Dendritic cell treated with granulocyte-macrophage colony-stimulating factor and Interleukin-4, amounts not matched to agents 40 ng/mL and 50 ng/mL, for 4 days (primary cell): ENCODE results near the gene RNF217.

Experiments
- H3K27ac Mint-ChIP-seq: one replicate; pipeline ENCODE4 v1.8.0; 2022; ENCODE audit warnings: mild to moderate bottlenecking, mixed read lengths
- H3K27me3 Mint-ChIP-seq: one replicate; pipeline ENCODE4 v1.8.0; 2022; ENCODE audit warnings: mild to moderate bottlenecking, mixed read lengths
- H3K36me3 Mint-ChIP-seq: one replicate; pipeline ENCODE4 v1.8.0; 2022; ENCODE audit warnings: low read depth, mixed read lengths
- H3K4me1 Mint-ChIP-seq: one replicate; pipeline ENCODE4 v1.8.0; 2022; ENCODE audit warnings: low read depth, mixed read lengths
- H3K4me3 Mint-ChIP-seq: one replicate; pipeline ENCODE4 v1.8.0; 2022; ENCODE audit warnings: mild to moderate bottlenecking, moderate library complexity, mixed read lengths
- H3K9me3 Mint-ChIP-seq: one replicate; pipeline ENCODE4 v1.8.0; 2022; ENCODE audit warnings: mixed read lengths
- intact Hi-C: fragments of 100-400 bp; cut with micrococcal nuclease; formaldehyde crosslinking; loops from one replicate; pipeline ENCODE4 v1.15.0; 2022

The RNF217 gene

GRCh38 chr6:125004198-125004597 lies 42.0 kb downstream of the RNF217 start:
- no peaks in the 10 kb centered on the region for H3K9me3 Mint-ChIP-seq
- intact Hi-C loops = no loop called here

GRCh38 chr6:125004797-125005595 lies 42.8 kb downstream of the RNF217 start:
- H3K4me3 Mint-ChIP-seq = no peak overlapping the region
- no peak overlapping the region for H3K27ac Mint-ChIP-seq
- no peaks in the 10 kb centered on the region for H3K27me3 Mint-ChIP-seq
- peaks cover 30% of the 10 kb centered on the region for H3K4me1 Mint-ChIP-seq
- intact Hi-C loops = no loop called here
- H3K9me3 Mint-ChIP-seq = no peaks in the 10 kb centered on the region
- peaks cover 11% of the 10 kb centered on the region for H3K36me3 Mint-ChIP-seq

More at GRCh38 chr6:125004198-125004597, 42.0 kb downstream of the RNF217 start:
- Mint-ChIP-seq H3K4me3 (no peak overlapping the region), H3K27ac (no peak overlapping the region), H3K27me3 (no peaks in the 10 kb centered on the region), H3K36me3 (peaks cover 6% of the 10 kb centered on the region), H3K4me1 (peaks cover 25% of the 10 kb centered on the region)

- H3K36me3 Mint-ChIP-seq = peaks cover 11% of the 10 kb centered on the region
- intact Hi-C loops = no loop called here
- H3K27ac Mint-ChIP-seq = no peak overlapping the region
- H3K27me3 Mint-ChIP-seq = no peaks in the 10 kb centered on the region
- H3K4me1 Mint-ChIP-seq = peaks cover 29% of the 10 kb centered on the region
- no peaks in the 10 kb centered on the region for H3K9me3 Mint-ChIP-seq
- H3K4me3 Mint-ChIP-seq = no peak overlapping the region
Observed at GRCh38 chr6:125008261-125008703, 46.0 kb downstream of the RNF217 start.

GRCh38 chr6:125008957-125009356 lies 46.7 kb downstream of the RNF217 start:
- H3K27me3 Mint-ChIP-seq = no peaks in the 10 kb centered on the region
- H3K9me3 Mint-ChIP-seq = no peaks in the 10 kb centered on the region
- H3K4me3 Mint-ChIP-seq = no peak overlapping the region
- intact Hi-C loops = no loop called here
- H3K4me1 Mint-ChIP-seq = peaks cover 33% of the 10 kb centered on the region
- no peak overlapping the region for H3K27ac Mint-ChIP-seq
- peaks cover 11% of the 10 kb centered on the region for H3K36me3 Mint-ChIP-seq

- intact Hi-C loops = no loop called here
- peaks cover 35% of the 10 kb centered on the region for H3K4me1 Mint-ChIP-seq
- no peaks in the 10 kb centered on the region for H3K9me3 Mint-ChIP-seq
- H3K36me3 Mint-ChIP-seq = peaks cover 10% of the 10 kb centered on the region
- no peak overlapping the region for H3K4me3 Mint-ChIP-seq
- no peaks in the 10 kb centered on the region for H3K27me3 Mint-ChIP-seq
- peak overlapping the region; percentile 59 for H3K27ac Mint-ChIP-seq
Observed at GRCh38 chr6:125009578-125009977, 47.3 kb downstream of the RNF217 start.

GRCh38 chr6:125013938-125014660 lies 51.9 kb downstream of the RNF217 start:
- Mint-ChIP-seq H3K27me3 (no peaks in the 10 kb centered on the region), H3K4me3 (no peak overlapping the region), H3K4me1 (peaks cover 21% of the 10 kb centered on the region), H3K9me3 (no peaks in the 10 kb centered on the region), H3K36me3 (peaks cover 5% of the 10 kb centered on the region), H3K27ac (no peak overlapping the region)
- intact Hi-C loops = no loop called here

GRCh38 chr6:125014661-125014957 lies 52.4 kb downstream of the RNF217 start:
- no peak overlapping the region for H3K4me3 Mint-ChIP-seq
- peaks cover 2% of the 10 kb centered on the region for H3K36me3 Mint-ChIP-seq
- intact Hi-C loops = no loop called here
- H3K27me3 Mint-ChIP-seq = no peaks in the 10 kb centered on the region
- peaks cover 16% of the 10 kb centered on the region for H3K4me1 Mint-ChIP-seq
- no peaks in the 10 kb centered on the region for H3K9me3 Mint-ChIP-seq
- H3K27ac Mint-ChIP-seq = no peak overlapping the region

GRCh38 chr6:125015152-125015551 lies 52.9 kb downstream of the RNF217 start:
- Mint-ChIP-seq H3K4me1 (peaks cover 11% of the 10 kb centered on the region), H3K4me3 (no peak overlapping the region), H3K9me3 (no peaks in the 10 kb centered on the region), H3K27ac (no peak overlapping the region), H3K36me3 (no peaks in the 10 kb centered on the region), H3K27me3 (no peaks in the 10 kb centered on the region)
- intact Hi-C loops = no loop called here

GRCh38 chr6:125018136-125018535 lies 55.9 kb downstream of the RNF217 start:
- Mint-ChIP-seq H3K36me3 (no peaks in the 10 kb centered on the region), H3K4me1 (peaks cover 8% of the 10 kb centered on the region), H3K27ac (no peak overlapping the region), H3K9me3 (no peaks in the 10 kb centered on the region), H3K4me3 (no peak overlapping the region), H3K27me3 (no peaks in the 10 kb centered on the region)
- intact Hi-C loops = no loop called here

- no peaks in the 10 kb centered on the region for H3K27me3 Mint-ChIP-seq
- H3K27ac Mint-ChIP-seq = no peak overlapping the region
- no peaks in the 10 kb centered on the region for H3K9me3 Mint-ChIP-seq
- no peaks in the 10 kb centered on the region for H3K36me3 Mint-ChIP-seq
- no peak overlapping the region for H3K4me3 Mint-ChIP-seq
- intact Hi-C loops = no loop called here
- H3K4me1 Mint-ChIP-seq = no peaks in the 10 kb centered on the region
Observed at GRCh38 chr6:125019281-125019680, 57.0 kb downstream of the RNF217 start.

- no peak overlapping the region for H3K4me3 Mint-ChIP-seq
- H3K27ac Mint-ChIP-seq = no peak overlapping the region
- no peaks in the 10 kb centered on the region for H3K27me3 Mint-ChIP-seq
- no peaks in the 10 kb centered on the region for H3K4me1 Mint-ChIP-seq
- no peaks in the 10 kb centered on the region for H3K36me3 Mint-ChIP-seq
- no peaks in the 10 kb centered on the region for H3K9me3 Mint-ChIP-seq
- intact Hi-C loops = no loop called here
Observed at GRCh38 chr6:125019918-125020317, 57.7 kb downstream of the RNF217 start.

GRCh38 chr6:125020385-125020784 lies 58.1 kb downstream of the RNF217 start:
- intact Hi-C loops = no loop called here
- Mint-ChIP-seq H3K9me3 (no peaks in the 10 kb centered on the region), H3K36me3 (no peaks in the 10 kb centered on the region), H3K4me3 (no peak overlapping the region), H3K4me1 (no peaks in the 10 kb centered on the region), H3K27ac (no peak overlapping the region), H3K27me3 (no peaks in the 10 kb centered on the region)

- Mint-ChIP-seq H3K4me3 (no peak overlapping the region), H3K27me3 (no peaks in the 10 kb centered on the region), H3K9me3 (no peaks in the 10 kb centered on the region), H3K4me1 (peaks cover 5% of the 10 kb centered on the region), H3K27ac (no peak overlapping the region), H3K36me3 (no peaks in the 10 kb centered on the region)
- intact Hi-C loops = no loop called here
Observed at GRCh38 chr6:125022391-125022989, 60.3 kb downstream of the RNF217 start.

- no peaks in the 10 kb centered on the region for H3K27me3 Mint-ChIP-seq
- no peak overlapping the region for H3K27ac Mint-ChIP-seq
- H3K4me1 Mint-ChIP-seq = peaks cover 13% of the 10 kb centered on the region
- no peaks in the 10 kb centered on the region for H3K36me3 Mint-ChIP-seq
- H3K9me3 Mint-ChIP-seq = no peaks in the 10 kb centered on the region
- no peak overlapping the region for H3K4me3 Mint-ChIP-seq
- intact Hi-C loops = no loop called here
Observed at GRCh38 chr6:125025164-125025854, 63.1 kb downstream of the RNF217 start.
